Activated T-cell treated with anti-CD3 and anti-CD28 coated beads, Interleukin-2, amount 50 U/mL, for 48 hours (primary cell): Measurements from ENCODE around the gene SF3B2.
"Not testable (repeated sequence)": the region's sequence is repeated elsewhere in the genome, so short reads cannot be mapped to it uniquely, and the experiment has no call there.

Experiments used
- DNase-seq, 2 experiments: peaks; one replicate each; pipeline ENCODE4 v3.0.0-alpha.2; 2020

Gene SF3B2

GRCh38 chr11:66112041-66112491 lies 59.9 kb downstream of the SF3B2 start:
- no peak for DNase-seq

GRCh38 chr11:66112601-66113499 lies 60.7 kb downstream of the SF3B2 start:
- DNase-seq: no peak

DNA sequence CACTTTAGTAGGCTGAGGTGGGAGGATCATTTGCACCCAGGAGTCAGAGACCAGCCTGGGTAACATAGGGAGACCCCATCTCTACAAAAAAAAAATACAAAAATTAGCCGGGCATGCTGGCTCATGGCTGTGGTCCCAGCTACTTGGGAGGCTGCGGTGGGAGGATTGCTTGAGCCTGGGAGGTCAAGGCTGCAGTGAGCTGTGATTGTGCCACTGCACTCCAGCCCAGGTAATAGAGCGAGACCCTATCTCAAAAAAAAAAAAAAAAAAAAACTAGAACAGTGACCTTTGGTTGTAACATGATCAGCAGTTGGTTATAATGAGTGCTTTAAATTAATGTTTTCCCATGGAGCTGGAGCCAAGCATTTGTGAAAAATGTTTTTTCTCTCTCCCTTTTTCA lies 62.8 kb downstream of the SF3B2 start:
- not testable (repeated sequence) for DNase-seq

GRCh38 chr11:66115638-66116301 lies 63.6 kb downstream of the SF3B2 start:
- DNase-seq: no peak

DNA sequence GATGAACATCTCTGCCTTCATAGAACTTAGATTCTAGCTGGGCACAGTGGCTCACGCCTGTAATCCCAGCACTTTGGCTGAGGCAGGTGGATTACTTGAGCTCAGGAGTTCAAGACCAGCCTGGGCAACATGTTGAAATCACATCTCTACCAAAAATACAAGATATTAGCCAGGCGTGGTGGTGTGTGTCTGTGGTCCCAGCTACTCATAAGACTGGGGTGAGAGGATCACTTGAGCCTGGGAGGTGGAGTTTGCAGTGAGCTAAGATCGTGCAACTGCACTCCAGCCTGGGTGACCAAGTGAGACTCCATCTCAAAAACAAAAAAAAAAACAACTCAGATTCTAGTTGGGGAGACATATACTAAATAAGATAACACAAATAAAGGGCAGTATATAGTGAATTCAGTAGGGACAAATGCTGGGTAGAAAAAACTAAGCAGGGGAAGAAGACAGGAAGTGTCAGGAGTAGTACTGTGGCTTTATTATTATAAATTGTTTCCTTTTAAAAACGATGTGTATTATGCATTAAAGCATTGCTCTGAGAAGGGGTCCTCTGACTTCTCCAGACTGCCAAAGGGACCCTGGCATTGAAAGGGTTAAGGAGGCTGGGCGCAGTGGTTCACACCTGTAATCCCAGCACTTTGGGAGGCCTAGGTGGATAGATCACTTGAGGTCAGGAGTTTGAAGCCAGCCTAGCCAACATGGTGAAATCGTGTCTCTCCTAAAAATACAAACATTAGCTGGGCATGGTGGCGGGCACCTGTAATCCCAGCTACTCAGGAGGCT lies 64.6 kb downstream of the SF3B2 start:
- DNase-seq: no peak

GRCh38 chr11:66118847-66119246 lies 66.7 kb downstream of the SF3B2 start:
- peak in 1 of 2 experiments; percentile 14 for DNase-seq
